ENCODE measurements around the gene B4GALT2.

B4GALT2 gene

DNA sequence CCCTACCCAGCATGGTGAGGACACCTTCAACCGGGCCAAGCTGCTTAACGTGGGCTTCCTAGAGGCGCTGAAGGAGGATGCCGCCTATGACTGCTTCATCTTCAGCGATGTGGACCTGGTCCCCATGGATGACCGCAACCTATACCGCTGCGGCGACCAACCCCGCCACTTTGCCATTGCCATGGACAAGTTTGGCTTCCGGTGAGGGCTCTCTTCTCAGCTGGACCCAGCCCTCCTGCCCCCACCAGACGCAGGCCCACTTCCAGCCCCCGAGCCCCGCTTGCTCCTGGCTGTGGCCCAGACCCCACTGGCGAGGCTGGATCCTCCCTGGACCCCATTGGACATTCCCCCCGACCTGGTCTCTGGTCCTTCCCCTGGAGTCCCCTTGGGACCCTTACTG, 5.8 kb downstream of the B4GALT2 start:
- Histone ChIP-seq H3K27me3 (replicated peaks; ENCODE audit: insufficient read depth, low read length) (no peaks in the 10 kb centered on the region), H4K20me1 (ENCODE audit: insufficient read depth, low read length) (no peaks in the 10 kb centered on the region), H3F3A (ENCODE audit: insufficient read depth, low read length) (no peaks in the 10 kb centered on the region), H3K9me2 (replicated peaks; ENCODE audit: insufficient read depth, low read length) (no peaks in the 10 kb centered on the region), H2AFZ (ENCODE audit: low read length) (no peak overlapping the region), H3K9ac (ENCODE audit: low read length) (no peak overlapping the region), H3K27ac (ENCODE audit: low read length) (no peak overlapping the region), H3K36me3 (replicated peaks; ENCODE audit: insufficient read depth, low read length) (no peaks in the 10 kb centered on the region), H3K4me2 (ENCODE audit: low read depth, low read length) (no peak overlapping the region), H3K9me3 (replicated peaks; ENCODE audit: insufficient read depth, low read length) (no peaks in the 10 kb centered on the region), H3K4me1 (ENCODE audit: low read length) (peaks cover 5% of the 10 kb centered on the region; the same call in 1 of the 2 replicates), H3K79me2 (ENCODE audit: low read length) (peaks cover 16% of the 10 kb centered on the region), H3K4me3 (ENCODE audit: low read length) (no peak overlapping the region)
- TF ChIP-seq, protein P1, sequence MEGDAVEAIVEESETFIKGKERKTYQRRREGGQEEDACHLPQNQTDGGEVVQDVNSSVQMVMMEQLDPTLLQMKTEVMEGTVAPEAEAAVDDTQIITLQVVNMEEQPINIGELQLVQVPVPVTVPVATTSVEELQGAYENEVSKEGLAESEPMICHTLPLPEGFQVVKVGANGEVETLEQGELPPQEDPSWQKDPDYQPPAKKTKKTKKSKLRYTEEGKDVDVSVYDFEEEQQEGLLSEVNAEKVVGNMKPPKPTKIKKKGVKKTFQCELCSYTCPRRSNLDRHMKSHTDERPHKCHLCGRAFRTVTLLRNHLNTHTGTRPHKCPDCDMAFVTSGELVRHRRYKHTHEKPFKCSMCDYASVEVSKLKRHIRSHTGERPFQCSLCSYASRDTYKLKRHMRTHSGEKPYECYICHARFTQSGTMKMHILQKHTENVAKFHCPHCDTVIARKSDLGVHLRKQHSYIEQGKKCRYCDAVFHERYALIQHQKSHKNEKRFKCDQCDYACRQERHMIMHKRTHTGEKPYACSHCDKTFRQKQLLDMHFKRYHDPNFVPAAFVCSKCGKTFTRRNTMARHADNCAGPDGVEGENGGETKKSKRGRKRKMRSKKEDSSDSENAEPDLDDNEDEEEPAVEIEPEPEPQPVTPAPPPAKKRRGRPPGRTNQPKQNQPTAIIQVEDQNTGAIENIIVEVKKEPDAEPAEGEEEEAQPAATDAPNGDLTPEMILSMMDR (IDR thresholded peaks at IDR 0.05; ENCODE audit: low read length): no peak
- TF ChIP-seq EZH2phosphoT487 (IDR thresholded peaks at IDR 0.05; ENCODE audit: low read length) (no peak), EZH2 (optimal IDR thresholded peaks at IDR 0.05; ENCODE audit: low read depth, low read length) (no peak)
- DNase-seq: no peak

DNA sequence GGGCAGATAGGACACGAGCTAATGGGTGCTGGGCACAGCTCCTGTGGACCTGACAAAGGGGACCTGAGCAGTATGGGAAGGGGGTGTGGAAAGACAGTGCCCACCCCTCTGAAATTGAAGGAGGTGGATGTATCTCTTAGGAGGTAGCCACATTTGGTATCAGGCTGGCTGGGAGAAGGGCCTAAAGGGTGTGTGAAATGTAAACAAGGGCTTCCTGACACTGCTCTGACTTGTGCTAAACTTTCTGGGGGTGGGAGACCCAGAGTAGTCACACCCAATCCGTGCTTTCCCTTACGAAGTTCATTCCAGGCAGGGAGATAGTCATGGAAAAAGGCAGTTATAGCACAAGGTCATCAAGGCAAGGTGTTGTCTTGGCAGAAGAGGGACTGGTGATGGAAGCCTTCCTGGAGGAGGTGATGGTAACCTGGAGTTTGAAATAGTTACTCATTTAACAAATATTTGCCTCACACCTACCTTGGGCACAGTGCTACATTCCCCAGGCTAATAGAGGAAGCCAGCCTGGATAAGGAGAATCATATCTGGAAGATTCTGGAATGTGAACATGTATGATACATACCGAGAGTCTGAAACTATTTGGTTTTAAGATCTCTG, 7.1 kb downstream of the B4GALT2 start:
- no peaks in the 10 kb centered on the region for H4K20me1 ChIP-seq (ENCODE audit: insufficient read depth, low read length)
- DNase-seq: no peak
- peaks cover 7% of the 10 kb centered on the region for H3K4me1 ChIP-seq (ENCODE audit: low read length)
- no peak overlapping the region for H3K27ac ChIP-seq (ENCODE audit: low read length)
- no peaks in the 10 kb centered on the region for H3K9me2 ChIP-seq (replicated peaks; ENCODE audit: insufficient read depth, low read length)
- no peaks in the 10 kb centered on the region for H3K36me3 ChIP-seq (replicated peaks; ENCODE audit: insufficient read depth, low read length)
- no peak overlapping the region for H3K4me3 ChIP-seq (ENCODE audit: low read length)
- H3K79me2 ChIP-seq (ENCODE audit: low read length): peaks cover 7% of the 10 kb centered on the region; the same call in 1 of the 2 replicates
- no peak overlapping the region for H2AFZ ChIP-seq (ENCODE audit: low read length)
- no peaks in the 10 kb centered on the region for H3K9me3 ChIP-seq (replicated peaks; ENCODE audit: insufficient read depth, low read length)
- H3K9ac ChIP-seq (ENCODE audit: low read length): no peak overlapping the region
- no peaks in the 10 kb centered on the region for H3K27me3 ChIP-seq (replicated peaks; ENCODE audit: insufficient read depth, low read length)
- H3K4me2 ChIP-seq (ENCODE audit: low read depth, low read length): no peak overlapping the region
- TF ChIP-seq EZH2phosphoT487 (IDR thresholded peaks at IDR 0.05; ENCODE audit: low read length): no peak
- H3F3A ChIP-seq (ENCODE audit: insufficient read depth, low read length): peaks cover 2% of the 10 kb centered on the region; the same call in 1 of the 2 replicates

DNA sequence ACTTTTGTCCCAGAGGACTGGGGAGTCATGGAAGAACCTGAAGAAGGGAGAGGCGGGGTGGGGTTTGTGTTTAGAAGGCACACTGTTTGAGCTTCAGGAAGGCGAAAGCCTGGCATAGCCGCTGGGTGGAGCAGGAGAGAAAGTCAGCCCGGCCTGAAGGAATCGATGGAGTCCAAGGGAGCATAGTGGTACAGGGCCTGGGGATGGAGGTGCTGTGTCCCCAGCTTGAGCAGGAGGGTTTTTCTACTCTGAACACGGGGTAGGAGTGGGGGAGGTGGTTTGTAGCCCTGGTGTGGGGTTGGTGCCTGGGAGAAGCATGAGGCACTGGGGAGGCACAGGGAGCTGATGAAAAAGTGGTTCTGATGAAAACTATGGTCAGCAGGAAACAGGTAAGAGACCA, 7.7 kb downstream of the B4GALT2 start:
- Histone ChIP-seq H3K4me1 (ENCODE audit: low read length) (peaks cover 7% of the 10 kb centered on the region), H3K4me3 (ENCODE audit: low read length) (no peak overlapping the region), H3K27me3 (replicated peaks; ENCODE audit: insufficient read depth, low read length) (no peaks in the 10 kb centered on the region), H2AFZ (ENCODE audit: low read length) (no peak overlapping the region), H3K36me3 (replicated peaks; ENCODE audit: insufficient read depth, low read length) (no peaks in the 10 kb centered on the region), H3K4me2 (ENCODE audit: low read depth, low read length) (no peak overlapping the region), H3K79me2 (ENCODE audit: low read length) (peaks cover 4% of the 10 kb centered on the region; the same call in 1 of the 2 replicates), H3K9me3 (replicated peaks; ENCODE audit: insufficient read depth, low read length) (no peaks in the 10 kb centered on the region), H3K9me2 (replicated peaks; ENCODE audit: insufficient read depth, low read length) (no peaks in the 10 kb centered on the region), H3K27ac (ENCODE audit: low read length) (no peak overlapping the region), H3F3A (ENCODE audit: insufficient read depth, low read length) (peaks cover 5% of the 10 kb centered on the region; the same call in 1 of the 2 replicates), H4K20me1 (ENCODE audit: insufficient read depth, low read length) (no peaks in the 10 kb centered on the region), H3K9ac (ENCODE audit: low read length) (no peak overlapping the region)
- no peak for DNase-seq
- no peak for TF ChIP-seq EZH2phosphoT487 (IDR thresholded peaks at IDR 0.05; ENCODE audit: low read length)

DNA sequence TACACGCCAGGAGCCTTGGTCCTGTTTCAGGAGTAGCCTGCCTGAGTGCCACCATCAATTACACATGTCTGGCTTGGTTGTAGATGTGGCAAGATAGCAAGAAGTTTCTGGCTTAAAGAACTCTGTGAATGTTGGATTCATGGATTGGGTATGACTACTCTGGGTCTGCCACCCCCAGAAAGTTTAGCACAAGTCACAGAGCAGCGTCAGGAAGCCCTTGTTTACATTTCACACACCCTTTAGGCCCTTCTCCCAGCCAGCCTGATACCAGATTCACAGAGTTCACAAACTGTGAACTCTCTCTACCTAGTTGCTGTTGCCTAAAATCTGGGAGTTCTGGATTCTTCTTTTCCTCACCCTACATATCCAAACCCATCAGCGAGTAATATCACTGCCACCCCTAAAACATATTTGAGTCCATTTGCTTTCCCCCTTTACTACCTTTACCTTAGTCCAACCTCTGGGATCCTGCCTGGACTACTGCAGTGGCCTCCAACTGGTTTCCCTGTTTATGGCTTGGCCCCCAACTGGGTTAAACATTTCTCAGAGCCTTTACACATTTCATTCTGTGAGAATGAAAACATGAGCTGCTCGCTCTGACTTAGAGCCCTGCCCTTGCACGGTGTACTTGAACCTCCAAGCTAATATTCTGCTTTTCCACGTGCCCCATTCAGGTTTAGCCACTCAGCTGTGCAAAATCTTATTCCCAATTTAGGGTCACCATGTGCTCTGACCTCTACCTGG, 8.3 kb downstream of the B4GALT2 start:
- no peak overlapping the region for H2AFZ ChIP-seq (ENCODE audit: low read length)
- no peak overlapping the region for H3K27ac ChIP-seq (ENCODE audit: low read length)
- H3K9me3 ChIP-seq (replicated peaks; ENCODE audit: insufficient read depth, low read length): no peaks in the 10 kb centered on the region
- no peaks in the 10 kb centered on the region for H3K9me2 ChIP-seq (replicated peaks; ENCODE audit: insufficient read depth, low read length)
- H3F3A ChIP-seq (ENCODE audit: insufficient read depth, low read length): peaks cover 9% of the 10 kb centered on the region
- no peaks in the 10 kb centered on the region for H4K20me1 ChIP-seq (ENCODE audit: insufficient read depth, low read length)
- no peaks in the 10 kb centered on the region; the same call in 1 of the 2 replicates for H3K79me2 ChIP-seq (ENCODE audit: low read length)
- TF ChIP-seq, protein P1 (IDR thresholded peaks at IDR 0.05; ENCODE audit: low read length): no peak
- TF ChIP-seq EZH2 (optimal IDR thresholded peaks at IDR 0.05; ENCODE audit: low read depth, low read length) (no peak), EZH2phosphoT487 (IDR thresholded peaks at IDR 0.05; ENCODE audit: low read length) (no peak)
- H3K9ac ChIP-seq (ENCODE audit: low read length): no peak overlapping the region
- H3K36me3 ChIP-seq (replicated peaks; ENCODE audit: insufficient read depth, low read length): no peaks in the 10 kb centered on the region
- DNase-seq: no peak
- H3K27me3 ChIP-seq (replicated peaks; ENCODE audit: insufficient read depth, low read length): no peaks in the 10 kb centered on the region
- H3K4me2 ChIP-seq (ENCODE audit: low read depth, low read length): no peak overlapping the region
- no peak overlapping the region for H3K4me3 ChIP-seq (ENCODE audit: low read length)
- peaks cover 12% of the 10 kb centered on the region for H3K4me1 ChIP-seq (ENCODE audit: low read length)

Measured in MM.1S (cell line).